AG09319 (cell line): Measurements from ENCODE around the gene TTC7B.

Experiments
- DNase-seq: peaks from one replicate; pipeline ENCODE4 v3.0.0-alpha.2; 2010; ENCODE audit warnings: low read depth; ENCODE audit errors: extremely low read depth
- TF ChIP-seq, protein P1 (sequence below): IDR thresholded peaks from 2 replicates; pipeline ENCODE4 v1.5.1; 2011; ENCODE audit warnings: low read depth, mild to moderate bottlenecking, inconsistent platforms, low read length, moderate library complexity

Gene TTC7B

GRCh38 chr14:90538716-90539495 is 277.3 kb downstream of the TTC7B start:
- TF ChIP-seq, protein P1, sequence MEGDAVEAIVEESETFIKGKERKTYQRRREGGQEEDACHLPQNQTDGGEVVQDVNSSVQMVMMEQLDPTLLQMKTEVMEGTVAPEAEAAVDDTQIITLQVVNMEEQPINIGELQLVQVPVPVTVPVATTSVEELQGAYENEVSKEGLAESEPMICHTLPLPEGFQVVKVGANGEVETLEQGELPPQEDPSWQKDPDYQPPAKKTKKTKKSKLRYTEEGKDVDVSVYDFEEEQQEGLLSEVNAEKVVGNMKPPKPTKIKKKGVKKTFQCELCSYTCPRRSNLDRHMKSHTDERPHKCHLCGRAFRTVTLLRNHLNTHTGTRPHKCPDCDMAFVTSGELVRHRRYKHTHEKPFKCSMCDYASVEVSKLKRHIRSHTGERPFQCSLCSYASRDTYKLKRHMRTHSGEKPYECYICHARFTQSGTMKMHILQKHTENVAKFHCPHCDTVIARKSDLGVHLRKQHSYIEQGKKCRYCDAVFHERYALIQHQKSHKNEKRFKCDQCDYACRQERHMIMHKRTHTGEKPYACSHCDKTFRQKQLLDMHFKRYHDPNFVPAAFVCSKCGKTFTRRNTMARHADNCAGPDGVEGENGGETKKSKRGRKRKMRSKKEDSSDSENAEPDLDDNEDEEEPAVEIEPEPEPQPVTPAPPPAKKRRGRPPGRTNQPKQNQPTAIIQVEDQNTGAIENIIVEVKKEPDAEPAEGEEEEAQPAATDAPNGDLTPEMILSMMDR, result no peak
- DNase-seq, result no peak

GRCh38 chr14:90538095-90538494 is 278.1 kb downstream of the TTC7B start:
- no peak for DNase-seq
- TF ChIP-seq, protein P1, result no peak

DNA sequence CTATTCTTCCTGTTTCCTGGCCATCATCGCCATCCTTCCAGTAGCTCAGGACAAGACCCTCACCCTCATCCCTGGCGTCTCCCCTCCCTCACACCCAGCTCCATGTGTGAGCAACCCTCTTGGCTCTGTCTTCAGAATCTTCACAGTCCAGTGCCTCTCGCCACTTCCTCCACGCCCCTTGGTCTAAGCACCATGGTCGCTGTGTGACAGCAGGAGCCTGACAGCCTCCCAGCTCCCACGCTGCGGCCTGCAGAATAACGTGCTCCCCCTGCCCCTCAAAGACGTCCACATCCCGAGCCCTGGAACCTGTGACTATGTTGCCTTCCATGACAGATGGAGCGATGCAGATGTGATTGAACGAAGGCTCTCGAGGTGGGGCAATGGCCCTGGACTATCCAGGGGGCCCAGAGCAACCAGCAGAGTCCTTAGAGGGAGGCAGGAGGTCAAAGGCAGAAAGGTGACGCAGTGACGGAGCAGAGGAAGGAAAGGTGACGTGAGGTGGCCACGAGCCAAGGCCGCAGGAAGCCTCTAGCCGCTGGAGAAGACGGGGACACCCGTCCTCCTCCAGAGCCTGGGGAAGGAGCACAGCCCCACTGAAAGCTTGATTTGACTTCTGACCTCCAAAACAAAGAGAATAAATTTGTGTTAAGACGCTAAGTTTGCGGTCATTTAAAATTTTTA is 279.6 kb downstream of the TTC7B start:
- no peak for DNase-seq
- TF ChIP-seq, protein P1, result no peak

DNA sequence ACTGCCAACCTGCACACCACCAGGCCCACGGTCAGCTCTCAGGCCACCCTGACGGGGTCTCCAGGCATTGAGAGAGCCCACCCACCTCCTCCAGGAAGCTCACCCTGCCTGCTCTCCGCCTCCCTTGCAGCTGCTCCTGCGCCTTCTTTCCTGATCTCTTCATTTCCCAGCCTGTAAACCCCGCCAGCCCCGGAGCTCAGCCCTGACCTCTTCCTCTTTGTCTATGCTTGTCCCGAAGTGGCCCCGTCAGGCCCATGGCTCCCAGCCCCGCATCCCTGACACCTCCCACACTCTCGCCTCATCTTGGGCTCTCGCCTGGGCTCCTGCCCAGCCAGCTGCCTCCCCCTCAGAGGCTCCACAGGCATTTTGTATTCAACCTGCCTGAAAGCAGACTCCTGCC is 280.1 kb downstream of the TTC7B start:
- TF ChIP-seq, protein P1, result no peak
- no peak for DNase-seq

DNA sequence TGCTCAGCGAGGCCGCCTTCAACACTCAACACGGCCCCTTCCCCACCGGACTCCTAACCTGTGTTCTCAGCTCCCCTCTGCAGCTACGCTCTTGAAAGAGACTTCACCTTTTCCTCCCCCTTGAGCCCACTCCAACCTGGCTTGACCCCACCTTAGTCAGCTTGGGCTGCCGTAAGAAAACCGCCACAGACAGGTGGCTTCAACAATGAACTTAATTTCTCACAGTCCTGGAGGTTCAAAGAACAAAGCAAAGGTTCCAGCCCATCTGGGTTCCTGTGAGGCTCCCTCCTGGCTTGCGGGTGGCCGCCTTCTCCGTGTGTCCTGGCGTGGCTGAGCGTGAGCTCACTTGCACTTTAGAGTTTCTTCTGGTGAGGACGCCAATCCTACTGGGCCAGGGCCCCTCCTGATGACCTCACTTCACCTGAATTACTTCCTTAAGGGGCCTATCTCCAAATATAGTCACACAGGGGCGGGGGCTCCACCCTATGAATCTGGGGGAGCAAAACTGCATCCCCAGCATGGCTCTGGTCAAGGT is 280.6 kb downstream of the TTC7B start:
- TF ChIP-seq, protein P1, result no peak
- no peak for DNase-seq

- DNase-seq, result no peak
- TF ChIP-seq, protein P1, result no peak
These were observed 281.2 kb downstream of the TTC7B start for GRCh38 chr14:90534838-90535555.
